HFFc6 (cell line): ENCODE measurements around the gene CDK6. TPM values are rescaled to one million over a fixed set of nuclear protein-coding genes. Genes with fewer than 3 reads are reported as not detected.

Source experiments
- DNase-seq: peaks from one replicate; pipeline ENCODE4 v3.0.0-alpha.2; 2018
- H3K27ac Mint-ChIP-seq: 2 replicates; pipeline ENCODE4 v1.8.0; 2020; ENCODE audit warnings: mild to moderate bottlenecking, mixed read lengths
- H3K27me3 Mint-ChIP-seq: 2 replicates; pipeline ENCODE4 v1.8.0; 2021; ENCODE audit warnings: mild to moderate bottlenecking, moderate library complexity, mixed read lengths; ENCODE audit not compliant: insufficient read depth
- H3K36me3 Mint-ChIP-seq: 2 replicates; pipeline ENCODE4 v1.8.0; 2021; ENCODE audit warnings: low read depth, mixed read lengths
- H3K4me1 Mint-ChIP-seq: 2 replicates; pipeline ENCODE4 v1.8.0; 2020; ENCODE audit warnings: low read depth, mixed read lengths
- H3K4me3 Mint-ChIP-seq: 2 replicates; pipeline ENCODE4 v1.8.0; 2020; ENCODE audit warnings: mild to moderate bottlenecking, moderate library complexity, mixed read lengths
- H3K9me3 Mint-ChIP-seq: 2 replicates; pipeline ENCODE4 v1.8.0; 2020; ENCODE audit warnings: mild to moderate bottlenecking, mixed read lengths
- CTCF ChIP-seq: fragments of 200-600 bp; sonication (generic); IDR thresholded peaks from 2 replicates; pipeline ENCODE4 v1.5.0; 2021; ENCODE audit warnings: antibody characterized with exemption, mild to moderate bottlenecking
- total RNA-seq, 6 experiments: library from RNA; stranded (reverse); fragmentation: NEBNext Ultra II Directional; extraction: Animal tissue kit (Norgen Biotek cat#: 25700); gene quantifications; 2 replicates in 1 of 6; 3 replicates in 5 of 6; pipeline ENCODE4 v1.2.3, GENCODE V29; 2021

The CDK6 gene
- total RNA-seq, 6 experiments from 2014 or later: 54.5 to 90.0 (median 58.9) TPM

DNA sequence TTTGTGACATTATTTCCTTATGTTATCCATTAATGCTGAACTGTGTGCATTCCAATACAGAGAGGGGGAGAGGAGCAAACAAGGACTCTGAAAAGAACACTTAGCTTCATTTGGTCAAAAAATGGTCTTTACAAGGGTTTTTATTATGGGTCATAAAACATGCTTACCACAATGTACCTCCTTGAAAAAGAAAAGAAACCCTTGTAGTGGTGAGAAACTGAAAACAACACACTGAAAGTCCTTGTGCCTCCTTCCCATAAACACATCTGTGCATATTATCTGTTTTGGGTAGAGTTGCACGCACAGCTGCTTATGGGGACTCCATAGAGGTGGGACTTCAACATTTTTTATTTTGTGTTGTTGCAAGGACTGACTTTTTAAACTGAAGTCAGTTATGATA is 98.7 kb downstream of the CDK6 start:
- TF ChIP-seq CTCF: no peak
- no peak for DNase-seq
- Mint-ChIP-seq H3K4me3 (peak overlapping the region; percentile 3), H3K27ac (peak overlapping the region; percentile 47), H3K4me1 (peaks cover 97% of the 10 kb centered on the region), H3K9me3 (no peaks in the 10 kb centered on the region), H3K27me3 (peaks cover 5% of the 10 kb centered on the region), H3K36me3 (peaks cover 51% of the 10 kb centered on the region)

DNA sequence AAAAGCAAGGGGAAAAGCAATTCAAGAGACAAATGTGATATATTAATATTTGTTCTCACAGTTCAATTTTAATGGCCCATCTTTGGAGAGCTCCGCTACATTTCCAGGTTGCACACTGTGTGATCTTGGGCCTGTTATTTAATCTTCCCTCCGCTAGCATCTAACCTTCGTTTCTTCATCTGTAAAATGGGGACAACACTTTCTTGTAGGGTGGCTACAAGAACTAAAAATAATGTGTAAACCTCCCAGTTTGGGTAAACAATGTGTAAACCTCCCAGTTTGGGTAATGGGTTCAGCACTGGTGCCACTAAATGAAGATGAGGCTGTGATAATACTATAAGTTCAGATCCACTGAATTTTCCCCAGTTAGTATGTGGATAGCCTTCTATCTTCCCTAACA is 99.5 kb downstream of the CDK6 start:
- Mint-ChIP-seq H3K36me3 (peaks cover 51% of the 10 kb centered on the region), H3K27me3 (peaks cover 5% of the 10 kb centered on the region), H3K27ac (peak overlapping the region; percentile 52), H3K4me1 (peaks cover 97% of the 10 kb centered on the region), H3K4me3 (no peak overlapping the region), H3K9me3 (no peaks in the 10 kb centered on the region)
- no peak for DNase-seq
- no peak for TF ChIP-seq CTCF

DNA sequence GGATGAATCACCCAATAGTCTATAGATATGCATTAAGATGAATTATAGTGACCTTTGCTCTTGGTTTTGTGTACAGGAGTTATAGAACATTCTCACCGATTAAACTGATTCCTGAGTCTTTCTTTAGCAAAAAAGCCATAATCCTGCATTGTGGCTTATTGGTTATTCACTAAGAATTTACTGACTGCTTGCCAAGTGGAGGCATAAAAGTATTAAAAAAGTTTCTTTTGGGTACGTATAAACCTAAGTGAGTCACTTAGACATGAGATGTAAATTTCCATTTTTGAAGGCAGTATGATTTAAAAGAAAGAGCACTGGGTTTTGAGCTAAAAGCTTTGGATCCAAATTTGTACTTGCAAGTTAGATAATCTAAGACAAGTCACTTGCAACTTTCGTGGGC is 100.7 kb downstream of the CDK6 start:
- Mint-ChIP-seq H3K27ac (peak overlapping the region; percentile 76), H3K4me1 (peaks cover 97% of the 10 kb centered on the region), H3K27me3 (peaks cover 5% of the 10 kb centered on the region), H3K4me3 (peak overlapping the region; percentile 47), H3K36me3 (peaks cover 52% of the 10 kb centered on the region), H3K9me3 (no peaks in the 10 kb centered on the region)
- DNase-seq: peak; percentile 83
- TF ChIP-seq CTCF: no peak

GRCh38 chr7:92732316-92733036 is 103.9 kb downstream of the CDK6 start:
- H3K27me3 Mint-ChIP-seq: no peaks in the 10 kb centered on the region; the same call in 1 of the 2 replicates
- no peak for TF ChIP-seq CTCF
- no peak for DNase-seq
- H3K9me3 Mint-ChIP-seq: no peaks in the 10 kb centered on the region
- peaks cover 97% of the 10 kb centered on the region for H3K4me1 Mint-ChIP-seq
- peak overlapping the region; percentile 66; the same call in 1 of the 2 replicates for H3K4me3 Mint-ChIP-seq
- H3K27ac Mint-ChIP-seq: peak overlapping the region; percentile 80
- H3K36me3 Mint-ChIP-seq: peaks cover 49% of the 10 kb centered on the region

- peaks cover 97% of the 10 kb centered on the region for H3K4me1 Mint-ChIP-seq
- TF ChIP-seq CTCF: no peak
- DNase-seq: peak; percentile 33
- H3K36me3 Mint-ChIP-seq: peaks cover 46% of the 10 kb centered on the region
- H3K9me3 Mint-ChIP-seq: no peaks in the 10 kb centered on the region
- H3K27me3 Mint-ChIP-seq: no peaks in the 10 kb centered on the region; the same call in 1 of the 2 replicates
- H3K27ac Mint-ChIP-seq: peak overlapping the region; percentile 80
- H3K4me3 Mint-ChIP-seq: peak overlapping the region; percentile 66
Measured at GRCh38 chr7:92731335-92732063, 104.9 kb downstream of the CDK6 start.
